ENCODE data around the gene ZBTB7C.

Gene ZBTB7C

DNA sequence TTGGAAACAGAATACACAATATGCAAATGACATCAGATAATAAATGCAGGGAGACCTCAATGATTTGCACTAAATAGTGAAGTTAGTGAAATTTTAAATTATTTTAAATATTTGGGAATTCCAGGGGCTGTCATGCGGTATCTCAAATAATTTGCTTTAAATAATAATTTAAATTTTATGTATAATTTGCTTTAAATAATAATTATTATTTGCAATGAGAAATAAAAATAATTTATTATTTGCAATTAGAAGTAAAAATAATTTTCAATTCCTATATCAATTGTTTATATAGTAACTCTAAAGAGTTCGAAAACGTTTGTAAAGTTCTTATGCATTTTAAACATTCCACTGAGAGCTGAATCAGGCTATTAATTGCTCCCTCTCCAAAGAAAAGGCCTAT, 226.4 kb downstream of the ZBTB7C start:
- no peak for DNase-seq

DNA sequence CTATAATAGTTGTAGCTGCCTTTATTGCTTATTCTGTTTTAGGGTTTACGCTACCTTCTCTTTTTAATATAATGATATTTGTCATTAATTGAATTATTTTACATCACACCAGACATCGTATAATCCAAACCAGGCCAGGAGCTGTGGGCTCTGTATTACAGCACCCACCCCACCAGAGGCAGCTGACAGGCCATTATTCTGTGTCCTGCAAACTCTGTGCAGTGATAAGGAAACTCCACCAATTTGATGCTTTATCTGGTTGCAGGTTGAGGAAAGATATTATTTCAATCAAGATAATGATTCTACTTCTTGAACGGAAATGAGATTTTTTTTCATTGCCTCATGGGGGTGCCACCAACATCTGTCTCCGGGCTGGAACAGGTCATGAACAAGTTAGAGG, 227.3 kb downstream of the ZBTB7C start:
- DNase-seq = no peak

DNA sequence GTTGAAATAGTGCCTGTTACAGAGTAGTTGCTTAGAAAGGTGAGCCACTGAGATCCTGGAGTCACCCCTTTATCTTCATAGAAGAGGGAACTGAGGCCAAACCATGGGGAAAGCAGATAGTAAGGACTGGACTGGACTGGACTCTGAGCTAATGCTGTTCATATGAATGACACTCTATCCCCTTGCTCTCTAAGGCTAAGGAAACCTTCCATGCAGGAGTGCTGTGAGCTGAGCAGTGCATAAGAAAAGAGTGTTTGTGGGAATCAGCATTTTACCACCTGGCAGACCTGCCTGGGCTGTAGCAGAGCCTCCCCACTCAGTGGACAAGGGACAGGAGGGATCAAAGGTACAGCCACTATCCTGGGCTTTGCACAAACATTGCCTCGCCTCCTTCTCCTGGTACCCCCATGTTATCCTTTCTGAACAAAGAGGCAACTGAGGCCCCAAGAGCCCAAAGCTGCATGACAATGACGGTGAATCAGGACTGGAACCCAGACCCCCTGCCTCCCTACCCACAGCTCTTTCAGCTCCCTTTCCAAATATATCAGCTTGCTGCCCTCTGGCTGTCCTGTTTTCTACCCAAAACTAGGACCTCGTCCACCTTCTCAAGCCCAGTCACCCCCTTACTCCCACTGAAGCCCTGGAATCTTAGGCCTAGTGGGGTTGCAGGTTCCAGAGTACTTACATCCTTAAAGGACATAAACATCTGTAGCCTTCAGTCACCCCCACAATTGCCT, 227.9 kb downstream of the ZBTB7C start:
- DNase-seq = no peak

DNA sequence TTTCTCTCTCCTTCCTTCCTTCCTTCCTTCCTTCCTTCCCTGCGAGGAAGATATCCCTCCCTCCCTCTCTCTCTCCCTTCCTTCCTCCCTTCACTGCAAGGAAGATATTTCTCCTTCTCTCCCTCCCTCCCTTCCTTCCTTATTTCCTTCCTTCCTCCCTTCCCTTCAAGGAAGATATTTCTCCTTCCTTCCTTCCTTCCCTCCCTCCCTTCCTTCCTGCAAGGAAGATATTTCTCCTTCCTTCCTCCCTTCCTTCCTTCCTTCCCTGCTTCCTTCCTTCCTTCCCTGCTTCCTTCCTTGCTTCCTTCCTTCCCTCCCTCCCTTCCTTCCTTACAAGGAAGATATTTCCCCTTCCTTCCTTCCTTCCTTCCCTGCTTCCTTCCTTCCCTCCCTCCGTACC, 229.5 kb downstream of the ZBTB7C start:
- no peak for DNase-seq

DNA sequence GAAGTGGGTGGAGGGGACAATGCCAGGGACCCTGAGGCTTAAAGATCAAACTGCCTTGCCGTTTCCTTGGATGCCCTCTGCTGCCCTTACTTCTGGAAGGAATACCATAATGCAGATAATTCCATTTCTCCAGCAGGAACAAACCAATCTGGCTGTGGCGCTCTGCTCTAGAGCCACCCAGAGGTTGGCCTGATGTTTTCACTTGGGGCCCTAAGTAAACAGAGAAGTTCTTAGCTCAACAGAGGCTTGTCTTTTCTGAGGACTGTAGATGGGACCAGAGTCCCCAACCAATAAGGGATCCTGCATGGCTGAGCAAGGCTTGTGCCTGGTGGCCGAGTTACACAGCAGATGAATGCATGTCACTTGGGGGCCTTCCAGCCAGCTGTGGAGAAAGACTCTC, 230.2 kb downstream of the ZBTB7C start:
- no peak for DNase-seq

DNA sequence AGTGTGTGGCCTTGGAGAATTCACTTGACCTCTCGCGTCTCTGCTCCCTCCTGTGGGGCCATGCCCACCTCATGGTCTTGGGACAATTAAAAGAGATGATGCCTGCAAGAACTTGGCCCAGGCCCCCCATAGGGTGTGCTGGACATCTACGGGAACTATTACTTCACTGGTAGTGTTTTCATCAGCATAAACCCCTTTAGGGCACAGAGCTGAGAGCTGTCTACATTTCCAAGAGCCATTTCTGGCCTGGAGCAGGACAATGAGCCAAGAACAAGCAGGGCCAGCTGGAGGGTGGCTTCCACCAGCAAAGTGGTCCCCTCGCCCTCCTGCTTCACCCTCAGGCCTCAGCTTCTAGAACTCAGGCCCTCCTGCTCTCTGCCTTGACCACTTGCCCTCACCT, 232.3 kb downstream of the ZBTB7C start:
- no peak for DNase-seq

DNA sequence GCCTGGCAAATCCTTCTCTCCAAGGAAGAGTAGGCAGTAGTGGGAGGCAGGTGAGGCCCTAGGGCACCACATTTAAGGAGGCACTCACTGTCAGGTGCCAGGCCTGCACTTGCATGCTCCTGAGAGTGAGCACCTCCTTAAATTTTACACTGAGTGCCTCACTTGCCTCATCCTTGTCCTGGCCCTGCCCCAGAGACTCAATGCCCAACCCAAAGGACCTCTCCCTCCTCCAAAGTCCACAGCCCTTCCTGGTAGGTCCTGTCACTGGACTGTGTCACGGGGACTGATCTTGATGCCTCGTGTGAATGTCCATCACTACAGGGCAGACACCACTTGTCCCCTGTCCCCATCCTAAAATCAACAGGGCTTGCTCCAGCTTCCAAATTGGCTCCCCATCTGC, 235.6 kb downstream of the ZBTB7C start:
- no peak for DNase-seq

DNA sequence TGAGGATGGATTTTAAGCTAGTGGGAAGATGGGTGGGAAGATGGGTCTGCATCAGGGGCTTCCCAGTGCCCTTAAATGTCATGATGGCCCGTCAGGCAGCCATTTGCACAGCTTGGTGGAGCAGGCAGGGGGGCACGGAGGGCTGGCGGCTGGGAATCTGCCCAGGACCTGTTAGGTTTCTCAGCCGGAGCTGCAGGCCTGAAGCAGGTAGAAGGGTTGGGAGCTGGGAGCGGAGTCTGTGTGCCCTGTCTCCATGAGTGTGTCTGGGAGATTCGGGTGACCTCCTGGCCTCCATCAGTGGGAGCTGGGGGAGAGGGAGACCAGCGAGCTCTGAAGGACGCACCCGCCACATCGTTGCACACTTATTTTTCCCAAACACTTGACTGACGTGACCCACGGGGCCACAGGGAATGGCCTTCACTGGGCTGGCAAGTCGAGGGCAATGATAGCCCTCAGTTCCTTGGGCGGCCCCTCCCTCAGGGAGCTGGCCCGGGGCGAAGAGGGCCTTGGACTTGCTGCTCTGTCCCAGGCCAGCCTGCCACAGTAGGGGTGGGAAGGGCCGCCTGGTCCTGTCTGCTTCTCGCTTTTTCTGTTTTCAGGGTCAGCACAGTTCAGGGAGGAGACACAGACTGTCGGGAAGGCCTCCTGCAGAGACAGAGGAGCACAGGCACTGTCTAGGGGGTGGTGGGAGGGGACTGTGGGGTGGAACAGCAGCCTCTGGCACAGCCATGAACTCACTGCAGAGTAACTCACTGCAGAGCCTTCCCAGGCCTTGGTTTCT, 236.8 kb downstream of the ZBTB7C start:
- DNase-seq = no peak

DNA sequence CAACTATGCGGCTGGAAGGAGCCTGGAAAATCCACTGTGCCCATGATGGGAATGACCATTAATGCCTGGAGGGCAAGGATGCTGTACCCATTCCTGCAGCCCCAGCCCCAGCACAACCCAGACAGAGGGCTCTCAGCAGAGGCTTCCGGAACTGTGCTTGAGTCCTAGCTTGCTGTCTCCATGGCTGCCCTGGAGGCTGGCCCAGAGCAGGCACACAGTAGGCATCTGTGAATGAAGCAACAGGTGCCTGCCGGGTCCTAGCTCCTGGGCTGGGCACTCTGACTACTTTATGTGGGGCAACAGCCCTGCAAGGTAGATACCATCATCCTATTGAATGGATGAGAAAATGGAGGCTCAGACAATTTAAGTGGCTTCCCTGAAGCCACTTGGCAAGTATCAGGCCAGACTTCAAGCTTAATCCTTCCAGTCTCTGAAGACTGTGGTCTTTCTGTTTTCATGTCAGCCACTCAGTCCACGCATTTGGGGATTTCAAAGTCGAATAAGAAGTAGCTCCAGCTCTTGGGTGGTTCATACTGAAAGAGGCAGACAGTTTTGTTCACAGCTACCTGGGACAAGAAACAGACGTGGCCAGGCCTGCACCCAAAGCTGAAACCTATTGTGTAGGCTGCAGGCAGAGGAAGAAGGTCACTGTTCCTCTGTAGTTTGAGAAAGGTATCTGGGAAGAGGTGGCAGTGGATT, 237.5 kb downstream of the ZBTB7C start:
- no peak for DNase-seq

DNA sequence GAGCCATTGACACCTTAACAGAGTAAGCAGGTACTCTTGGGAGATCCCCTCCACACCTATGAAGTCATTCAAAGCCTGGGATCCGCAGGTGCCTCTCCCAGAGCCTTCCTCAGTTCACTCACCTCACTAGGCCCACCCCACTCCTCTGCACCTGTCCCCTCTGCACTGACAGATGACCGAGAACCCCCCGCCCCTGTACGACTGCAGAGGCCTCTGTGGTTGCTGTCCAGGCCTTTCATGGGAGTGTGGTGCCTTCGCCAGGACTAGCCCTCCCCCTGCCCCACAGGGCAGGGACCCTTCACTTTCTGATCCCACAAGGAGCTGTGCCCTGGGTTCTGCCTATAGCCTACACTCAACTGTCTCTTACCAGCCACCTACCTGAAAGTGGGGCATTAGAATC, 238.5 kb downstream of the ZBTB7C start:
- DNase-seq = peak; percentile 29

DNA sequence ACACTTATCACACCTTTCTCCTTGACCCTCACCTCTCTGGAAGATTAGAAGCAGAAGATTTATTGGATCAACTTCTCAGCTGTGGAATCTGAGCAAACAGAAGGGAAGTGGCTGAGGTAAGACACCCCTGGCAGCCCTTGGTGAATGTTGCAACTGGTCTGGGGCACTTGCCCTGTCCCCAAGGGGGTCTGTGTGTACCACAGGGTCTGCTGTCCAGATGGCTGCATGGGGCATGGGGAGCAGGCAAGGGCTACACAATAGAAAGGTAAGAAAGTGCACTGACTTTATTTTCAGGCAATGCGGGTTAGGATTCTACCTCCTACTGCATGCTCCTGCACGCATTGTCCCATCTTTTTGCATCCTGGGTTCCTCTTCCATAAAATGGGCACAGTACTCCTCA, 240.3 kb downstream of the ZBTB7C start:
- DNase-seq = peak; percentile 7

DNA sequence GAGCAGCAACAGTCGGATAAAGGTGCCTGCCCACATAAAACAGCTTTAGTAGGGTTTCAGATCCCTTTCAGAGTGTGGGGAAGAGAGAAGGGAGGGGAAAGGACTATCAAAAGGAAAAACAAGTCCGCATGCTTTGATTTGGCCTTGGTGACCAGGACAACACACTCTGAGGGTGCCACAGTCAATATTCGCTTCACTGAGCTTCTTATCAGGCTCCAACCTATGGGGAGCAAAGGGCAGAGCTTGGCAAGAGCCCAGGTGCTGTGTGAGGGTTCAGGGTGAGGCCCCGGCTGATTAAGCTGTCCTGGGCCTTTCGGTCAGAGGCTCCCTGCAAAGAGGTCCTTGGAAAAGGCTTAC, 241.3 kb downstream of the ZBTB7C start:
- no peak for DNase-seq

DNA sequence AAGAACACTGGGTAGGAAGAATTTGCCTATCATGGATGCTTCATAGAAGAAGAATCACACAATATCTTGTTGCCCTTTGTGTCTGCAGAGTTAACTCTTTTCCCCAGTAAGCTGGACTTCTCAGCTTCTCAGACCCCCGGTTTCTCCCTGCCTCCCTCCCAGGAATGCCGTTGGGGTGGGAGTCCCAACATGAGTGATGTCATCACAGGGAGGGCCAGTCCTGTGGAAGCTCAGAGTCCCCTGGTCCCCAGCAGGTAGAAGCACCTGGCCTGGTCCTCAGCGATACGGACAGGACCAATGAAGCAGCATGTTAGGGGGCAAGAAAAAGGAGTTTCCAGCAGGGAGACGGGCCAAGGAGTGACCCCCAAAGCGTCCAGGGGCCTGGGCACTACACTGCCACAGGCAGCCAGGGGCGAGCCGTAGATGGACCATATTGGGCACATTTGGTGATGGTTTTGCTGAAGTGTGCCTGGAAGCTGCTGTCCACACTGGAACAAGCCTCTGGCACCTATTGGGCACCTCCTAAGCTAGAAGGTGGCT, 242.8 kb downstream of the ZBTB7C start:
- DNase-seq = no peak

DNA sequence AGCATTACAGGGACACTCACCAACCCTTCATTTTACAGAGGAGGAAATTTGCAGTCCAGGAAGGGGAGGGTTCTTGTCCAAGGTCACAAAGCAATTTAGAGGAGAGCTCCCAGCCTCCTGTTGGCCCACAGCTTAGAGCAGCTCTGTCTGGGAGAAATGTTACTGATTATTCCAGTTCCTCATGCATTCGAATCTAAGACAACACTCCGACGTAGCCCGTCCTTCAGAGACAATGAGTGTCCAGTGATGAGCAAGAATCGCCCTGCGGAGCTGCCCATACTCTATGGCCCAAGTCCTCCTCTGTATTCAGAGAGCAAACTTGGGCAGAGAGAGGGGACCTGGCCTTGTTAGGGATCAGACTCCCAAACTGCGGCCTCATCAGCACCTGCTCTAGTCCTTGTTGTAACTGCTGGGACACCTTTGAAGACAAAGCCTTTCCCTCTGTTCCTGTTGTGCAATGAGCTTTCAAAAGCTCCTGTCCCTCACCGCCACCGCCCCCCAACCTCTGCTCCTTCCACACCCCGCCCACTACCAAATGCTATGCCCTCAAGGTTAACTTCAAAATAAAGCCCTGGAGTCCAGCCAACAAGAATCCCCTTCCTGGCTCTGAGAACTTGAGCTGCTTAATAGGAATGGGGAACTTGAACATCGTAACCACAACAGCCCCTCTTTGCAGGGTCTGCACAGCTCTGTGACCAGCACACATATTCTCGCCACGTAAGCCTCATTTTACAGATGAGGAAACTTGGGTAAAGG, 243.9 kb downstream of the ZBTB7C start:
- no peak for DNase-seq

DNA sequence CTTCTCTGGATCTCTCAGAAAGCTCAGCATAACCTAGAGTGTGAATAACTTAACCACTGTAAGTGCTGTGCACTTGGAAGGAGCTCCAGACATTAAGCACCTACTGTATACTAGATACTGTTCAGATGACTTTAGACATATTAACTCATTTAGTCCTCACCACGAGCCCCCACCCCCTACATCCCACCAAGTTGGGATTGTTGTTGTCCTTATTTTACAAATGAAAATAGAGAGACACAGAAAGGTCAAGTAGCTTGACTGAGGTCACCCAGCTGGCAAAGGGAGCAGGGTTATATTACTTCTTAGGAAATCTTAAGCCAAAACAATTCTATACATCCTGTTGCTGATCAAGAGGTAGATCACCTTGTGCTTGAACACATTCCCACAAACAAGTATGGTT, 244.5 kb downstream of the ZBTB7C start:
- DNase-seq = no peak

DNA sequence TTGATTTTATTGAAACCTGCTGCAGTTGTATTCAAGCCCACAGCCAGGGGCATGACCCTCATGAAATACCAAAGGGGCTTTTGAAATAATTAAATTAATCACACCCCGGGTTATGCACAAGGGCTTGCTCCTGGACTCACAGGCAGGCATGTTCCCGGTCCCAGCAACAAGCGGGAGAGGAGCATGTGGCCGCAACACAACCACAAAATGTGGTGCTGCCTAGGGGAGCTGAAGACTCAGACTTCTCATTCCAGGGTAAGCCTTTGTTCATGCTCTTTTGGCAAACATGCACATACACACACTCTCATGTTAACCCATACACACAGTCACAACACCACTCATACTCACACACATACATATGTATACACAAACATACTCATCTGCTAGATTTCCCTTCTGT, 245.1 kb downstream of the ZBTB7C start:
- DNase-seq = no peak

DNA sequence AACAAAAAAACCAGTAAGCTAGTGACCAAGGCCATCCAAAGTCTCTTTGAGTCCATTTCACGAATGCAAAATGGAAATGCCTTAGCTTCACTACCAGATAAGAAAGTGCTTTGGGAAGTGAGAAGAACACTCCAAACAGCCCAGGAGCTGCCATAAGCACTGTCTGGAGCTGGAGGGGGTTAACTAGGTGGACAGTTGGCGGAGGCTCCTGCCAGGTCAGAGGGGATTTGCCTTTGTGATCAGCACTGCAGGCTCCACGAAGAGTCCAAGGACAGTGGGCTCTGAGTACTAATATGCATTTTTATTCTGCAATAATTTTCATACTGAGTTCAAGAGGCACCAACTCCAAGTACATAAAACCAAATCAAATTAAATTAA, 245.5 kb downstream of the ZBTB7C start:
- DNase-seq = no peak

DNA sequence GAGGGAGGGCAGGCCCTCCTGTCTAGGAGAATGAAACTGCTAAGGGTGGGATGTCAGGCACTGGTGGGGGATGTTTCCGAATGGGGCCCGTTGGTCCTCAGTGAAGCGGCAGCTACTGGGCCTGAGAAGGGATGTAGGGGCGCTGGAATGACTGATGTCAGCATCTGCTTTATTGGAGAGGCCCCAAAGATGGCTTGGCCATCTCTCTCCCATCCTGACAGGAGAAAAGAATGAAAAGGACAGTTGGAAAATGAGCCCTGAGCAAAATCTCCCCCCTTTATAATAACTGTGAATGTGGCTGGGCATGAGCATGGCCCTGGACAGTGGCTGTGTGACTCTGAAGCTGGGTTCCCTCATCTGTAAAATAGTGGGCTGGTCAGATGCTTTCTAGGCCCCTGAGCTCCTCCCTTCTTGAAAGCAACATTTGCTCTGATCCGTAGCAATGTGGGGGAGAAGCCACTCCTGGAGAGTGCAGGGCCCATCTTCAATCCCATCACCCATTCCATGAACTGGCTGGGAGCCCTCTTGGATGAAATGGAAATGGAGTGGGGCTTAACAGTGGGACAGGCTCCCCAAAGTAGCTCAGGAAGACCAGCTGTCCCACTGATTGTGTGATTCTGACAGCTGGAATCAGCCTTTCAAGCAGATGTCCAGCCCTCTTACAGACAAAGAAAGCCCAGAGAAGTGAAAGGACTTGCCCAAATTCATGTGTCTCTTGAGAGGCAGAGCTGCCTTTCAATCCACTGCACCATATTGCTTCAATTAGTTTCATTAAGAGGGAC, 246.0 kb downstream of the ZBTB7C start:
- no peak for DNase-seq

DNA sequence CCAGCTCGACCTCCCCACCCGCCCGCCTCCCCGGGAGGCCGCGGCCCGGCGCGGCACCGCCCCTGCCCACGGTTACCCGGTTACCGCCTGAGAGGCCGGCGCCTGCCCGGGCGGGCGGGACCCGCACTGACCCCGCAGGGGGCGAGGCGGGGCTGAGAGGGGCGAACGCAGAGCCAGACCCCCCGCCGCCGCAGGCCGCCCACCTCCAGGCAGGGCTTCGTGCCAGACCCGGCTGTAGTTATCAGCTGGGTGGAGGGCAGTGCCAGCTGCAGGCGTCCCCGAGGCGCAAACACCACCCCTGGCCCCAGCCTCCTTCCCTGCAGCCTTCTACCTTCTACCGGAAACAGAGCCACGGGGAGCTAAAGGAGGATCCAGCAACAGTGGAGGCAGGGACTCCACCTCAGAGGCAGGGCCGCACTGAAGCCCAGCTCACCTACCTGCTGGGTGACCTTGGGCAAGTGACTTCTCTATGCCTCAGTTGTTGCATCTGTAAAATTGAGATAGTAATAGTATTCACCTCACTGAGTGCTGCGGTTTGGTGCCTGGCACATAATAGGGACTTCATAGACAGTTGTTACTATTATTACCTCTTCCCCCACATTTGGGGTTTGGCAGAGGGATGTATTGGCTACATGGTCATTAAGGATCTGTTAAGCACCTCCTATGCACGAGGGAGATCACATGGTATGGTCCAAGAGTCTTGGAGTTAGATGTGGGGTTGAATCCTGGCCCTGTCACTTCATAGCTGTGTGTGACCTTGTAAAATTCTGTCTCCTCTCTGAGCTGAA, 247.1 kb downstream of the ZBTB7C start:
- DNase-seq = no peak

DNA sequence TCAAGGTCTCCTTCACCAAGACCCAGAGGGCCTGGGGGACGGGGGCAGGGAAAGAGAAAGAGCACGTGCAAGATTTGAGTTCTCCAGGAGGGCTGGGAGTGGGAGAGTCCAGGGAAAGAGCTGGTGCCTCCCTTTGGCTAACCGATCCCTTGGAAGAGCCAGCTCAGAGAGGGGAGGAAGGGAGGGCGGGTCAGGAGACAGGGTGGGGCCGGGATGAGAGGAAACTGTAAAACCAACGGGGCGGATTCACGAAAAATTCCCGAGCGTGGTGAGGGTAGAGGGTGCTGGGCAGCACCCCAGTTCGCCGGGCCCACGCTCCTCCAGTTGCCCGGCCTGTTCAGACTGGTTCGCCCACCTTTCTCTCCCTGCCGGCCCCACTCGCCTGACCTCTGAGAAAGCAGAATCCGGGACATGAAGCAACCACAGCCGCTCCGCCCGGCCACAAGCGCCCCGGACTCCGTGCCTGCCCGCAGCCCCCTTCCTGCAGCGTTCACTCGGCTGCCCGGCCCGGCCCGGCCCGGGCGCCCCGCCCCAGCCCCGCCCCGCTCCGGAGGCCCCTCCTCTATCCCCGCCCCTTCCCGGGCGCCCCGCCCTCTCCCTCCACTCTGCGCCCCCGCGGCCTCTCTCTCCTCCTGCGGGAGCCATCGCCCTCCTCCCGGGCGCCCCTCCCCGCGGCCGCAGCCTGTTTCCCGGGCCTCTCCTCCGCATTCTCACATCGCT, 247.8 kb downstream of the ZBTB7C start:
- DNase-seq = peak; percentile 88

DNA sequence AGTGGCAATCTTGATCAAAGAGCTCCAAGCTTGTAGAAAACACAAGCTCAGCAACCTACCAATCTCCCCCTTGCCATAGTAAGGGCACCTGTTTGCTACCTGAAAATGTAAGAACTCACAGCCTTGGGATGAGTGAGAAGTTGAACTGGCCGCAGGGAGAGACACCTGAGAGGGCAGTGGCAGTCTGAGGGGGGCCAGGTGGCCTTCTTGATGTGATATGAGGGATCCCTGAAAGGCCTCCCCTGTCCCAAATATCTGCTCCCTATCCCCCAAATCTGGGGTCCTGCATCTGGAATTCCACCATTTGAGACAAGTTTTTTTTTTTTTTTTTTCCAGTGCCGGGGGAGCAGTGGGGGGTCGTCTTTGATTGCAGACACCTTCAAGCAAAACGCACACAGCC, 248.6 kb downstream of the ZBTB7C start:
- no peak for DNase-seq

Measured in activated CD8-positive, alpha-beta memory T cell treated with anti-CD3 and anti-CD28 coated beads, Interleukin-2, amount 50 U/mL, for 48 hours (primary cell).